Astrocyte of the spinal cord (primary cell): ENCODE results near the gene TRIM50.
"Not testable (repeated sequence)": the region's sequence is repeated elsewhere in the genome, so short reads cannot be mapped to it uniquely, and the experiment has no call there.

Source experiments
- DNase-seq: peaks from one replicate; pipeline ENCODE4 v3.0.0; 2011; ENCODE audit warnings: low read depth, low spot score
- H3K4me3 ChIP-seq: 2 replicates; pipeline ENCODE4 v1.5.1; 2011; ENCODE audit warnings: low read depth, mild to moderate bottlenecking, low read length, moderate library complexity
- CTCF ChIP-seq: IDR thresholded peaks from 2 replicates; pipeline ENCODE4 v1.5.1; 2012; ENCODE audit warnings: low read depth, mild to moderate bottlenecking, low read length, inconsistent platforms
- in situ Hi-C: cut with HindIII; loops from 2 replicates; pipeline ENCODE4 v1.10.0; 2017; ENCODE audit warnings: low sequenced_read_pairs

TRIM50 gene

GRCh38 chr7:73366127-73366526 lies 38.2 kb upstream of the TRIM50 start:
- DNase-seq = no peak
- in situ Hi-C loops = no loop called here
- no peak for TF ChIP-seq CTCF
- H3K4me3 ChIP-seq = no peak overlapping the region

DNA sequence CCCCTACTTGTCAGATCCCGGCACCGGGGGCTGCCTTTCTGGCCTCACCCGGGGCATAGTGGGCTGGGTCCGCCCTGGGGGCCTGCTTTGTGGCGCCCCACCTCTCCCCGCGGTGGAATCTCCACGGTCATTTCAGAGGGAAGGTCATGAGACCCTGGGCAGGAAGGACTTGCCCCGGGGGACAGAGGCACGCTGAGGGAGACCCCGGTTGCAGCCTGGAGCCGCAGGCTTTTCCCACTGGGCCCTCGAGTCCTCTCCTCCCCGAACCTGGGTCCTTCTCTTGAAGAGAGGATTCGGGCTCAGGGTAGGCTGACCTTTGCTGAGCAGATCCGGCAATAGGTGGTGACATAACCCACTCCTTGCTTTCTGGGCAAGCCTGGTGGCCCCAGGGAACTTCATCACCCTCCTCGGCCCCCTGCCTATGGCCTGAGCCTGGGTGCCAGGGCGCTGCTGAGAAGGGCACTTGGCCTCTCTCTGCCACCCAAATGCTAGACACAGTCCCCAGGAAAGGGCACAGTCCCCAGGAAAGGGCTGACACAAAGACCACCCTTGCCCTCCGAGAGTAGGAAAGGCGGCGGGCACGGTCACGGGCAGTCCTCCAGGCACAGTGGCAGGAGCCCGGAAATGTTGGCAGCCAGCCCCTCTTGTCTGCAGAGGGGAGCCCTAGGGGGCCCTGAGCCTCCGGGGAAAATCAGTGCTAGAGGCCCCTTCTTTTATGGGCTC lies 36.3 kb upstream of the TRIM50 start:
- no peak overlapping the region for H3K4me3 ChIP-seq
- in situ Hi-C loops = no loop called here
- no peak for DNase-seq
- no peak for TF ChIP-seq CTCF

- in situ Hi-C loops = no loop called here
- no peak overlapping the region for H3K4me3 ChIP-seq
- no peak for TF ChIP-seq CTCF
- DNase-seq = no peak
These were observed 35.5 kb upstream of the TRIM50 start for GRCh38 chr7:73363225-73364005.

- DNase-seq, in situ Hi-C loops, H3K4me3 ChIP-seq: not testable (repeated sequence)
These were observed 32.7 kb upstream of the TRIM50 start for GRCh38 chr7:73360590-73360989.

DNA sequence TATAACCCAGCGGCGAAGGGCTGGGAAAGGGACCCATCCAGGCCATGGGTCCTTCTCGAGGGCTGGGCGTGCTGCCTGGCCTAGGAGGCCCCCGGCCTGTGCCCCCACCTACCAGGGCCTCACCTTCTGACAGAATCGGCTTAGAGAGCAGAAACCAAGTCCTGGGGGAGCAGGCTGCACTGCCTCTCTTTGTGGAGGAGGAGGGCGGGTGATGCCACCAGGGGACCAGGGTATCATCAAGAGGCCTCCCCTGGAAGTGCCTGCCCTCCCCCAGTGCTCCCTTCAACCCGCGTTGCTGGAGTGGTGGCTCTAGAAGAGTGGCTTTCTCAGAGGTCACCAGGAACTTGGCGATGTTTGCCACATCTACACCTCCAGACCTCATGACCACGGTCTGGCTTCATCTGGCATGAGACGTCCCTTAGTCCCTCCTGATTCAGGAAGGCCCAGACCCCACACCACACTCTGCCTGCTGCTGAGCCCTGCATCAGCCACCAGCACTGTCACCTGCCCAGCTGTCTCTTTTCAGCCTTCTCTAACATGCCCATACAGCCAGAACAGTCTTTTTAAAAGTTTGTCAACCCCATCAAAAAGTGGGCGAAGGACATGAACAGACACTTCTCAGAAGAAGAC lies 32.0 kb upstream of the TRIM50 start:
- no peak overlapping the region for H3K4me3 ChIP-seq
- in situ Hi-C loops = no loop called here
- TF ChIP-seq CTCF = no peak
- DNase-seq = no peak

- H3K4me3 ChIP-seq = no peak overlapping the region
- TF ChIP-seq CTCF = no peak
- no peak for DNase-seq
- in situ Hi-C loops = no loop called here
These were observed 31.4 kb upstream of the TRIM50 start for GRCh38 chr7:73359306-73359705.
